Ovary (tissue), 9 donors: ENCODE data around the gene FBXO4. TPM values are rescaled to one million over a fixed set of nuclear protein-coding genes. Genes with fewer than 3 reads are reported as not detected.

Experiments used
- DNase-seq, 5 donors: peaks; one replicate each; pipeline ENCODE4 v3.0.0-alpha.2; 2019 to 2020
- H3K27ac ChIP-seq, 2 donors: fragments of 200-600 bp; one replicate each; pipeline versions ENCODE4 v1.5.1 to v1.8.0; 2019 to 2022
- H3K27me3 ChIP-seq: fragments of 200-600 bp; one replicate; pipeline ENCODE4 v1.8.0; 2022
- H3K36me3 ChIP-seq: fragments of 200-600 bp; sonication (generic); one replicate; pipeline ENCODE4 v1.5.1; 2019
- H3K4me1 ChIP-seq: one replicate; pipeline ENCODE4 v1.8.1; 2013; ENCODE audit warnings: mild to moderate bottlenecking, moderate library complexity; ENCODE audit not compliant: insufficient read depth
- H3K4me3 ChIP-seq: fragments of 200-600 bp; sonication (generic); one replicate; pipeline ENCODE4 v1.5.1; 2017
- H3K9me3 ChIP-seq, 2 donors: fragments of 200-600 bp in 1 of 2; sonication (generic) in 1 of 2; one replicate each; pipeline versions ENCODE4 v1.5.1 to v1.8.1; 2013 to 2019; ENCODE audit warnings: mild to moderate bottlenecking in 1 of 2, moderate library complexity in 1 of 2
- EP300 ChIP-seq: sonication (generic); formaldehyde crosslinking; IDR thresholded peaks from one replicate; pipeline ENCODE4 v1.6.1; 2017; ENCODE audit warnings: antibody characterized with exemption
- POLR2A ChIP-seq: fragments of 450-650 bp; IDR thresholded peaks from one replicate; pipeline ENCODE4 v1.6.1; 2017; ENCODE audit warnings: antibody characterized with exemption, mild to moderate bottlenecking, moderate library complexity
- whole genome bisulfite sequencing, 3 donors: extraction: QIAGEN DNeasy Blood & Tissue Kit in 1 of 3; methylation state at CpG; one replicate each; pipeline versions ENCODE4 v1.1.5 to v1.1.7; 2013 to 2017; 5-methylcytosine and 5-hydroxymethylcytosine counted together
- intact Hi-C, 4 donors: fragments of 100-400 bp; cut with DNase I; formaldehyde crosslinking; loops; one replicate each; pipeline versions ENCODE4 v1.11.0 to v1.15.1; 2022 to 2023
- polyA plus RNA-seq, 2 donors: library from polyadenylated mRNA; stranded (reverse); fragments of 200-250 nt in 1 of 2; fragments of 350-450 nt in 1 of 2; fragmentation: Illumina TruSeq in 1 of 2; extraction: RNeasy Lipid Tissue Mini Kit (QIAGEN cat#74804) in 1 of 2; gene quantifications; one replicate each; pipeline ENCODE4 v1.2.3, GENCODE V29; 2013 to 2014
- small RNA-seq: library from RNA; depleted of rRNA; stranded (forward); fragments of <200 nt; gene quantifications from one replicate; pipeline ENCODE3, GENCODE V24; 2016
- total RNA-seq, 7 donors: library from RNA; depleted of rRNA in 2 of 7; stranded (reverse); fragments of >200 nt in 2 of 7; fragmentation: NEBNext Ultra II Directional in 3 of 7; extraction: Animal tissue kit (Norgen Biotek cat#: 25700) in 3 of 7; gene quantifications; one replicate each; pipeline versions ENCODE4 v1.1.0 to v1.2.4, GENCODE V29; 2016 to 2023
- TF ChIP-seq, protein P1 (sequence below), 3 donors: fragments of 450-650 bp in 2 of 3; fragments of 200-600 bp in 1 of 3; IDR thresholded peaks; one replicate each; pipeline versions ENCODE4 v1.5.1 to v1.8.0; 2016 to 2022; ENCODE audit warnings: antibody characterized with exemption in 3 of 3, mild to moderate bottlenecking in 1 of 3
- donor health status: DM: no; HTN: no; CAD: no; lungs with moderate emphysema.
- donor health status: DM: no; HTN: no; CAD: no.
- donor health status: Bipolar disorder and iron deficiency.
- donor health status: DM: yes; HTN: yes; CAD: no.
- donor health status: DM: no; HTN: no; CAD: no.
- donor health status: DM: yes; HTN: yes; CAD: no.

FBXO4 gene
- total and polyA plus RNA-seq, 9 donors = 7.4 to 16.3 (median 8.7) TPM

DNA sequence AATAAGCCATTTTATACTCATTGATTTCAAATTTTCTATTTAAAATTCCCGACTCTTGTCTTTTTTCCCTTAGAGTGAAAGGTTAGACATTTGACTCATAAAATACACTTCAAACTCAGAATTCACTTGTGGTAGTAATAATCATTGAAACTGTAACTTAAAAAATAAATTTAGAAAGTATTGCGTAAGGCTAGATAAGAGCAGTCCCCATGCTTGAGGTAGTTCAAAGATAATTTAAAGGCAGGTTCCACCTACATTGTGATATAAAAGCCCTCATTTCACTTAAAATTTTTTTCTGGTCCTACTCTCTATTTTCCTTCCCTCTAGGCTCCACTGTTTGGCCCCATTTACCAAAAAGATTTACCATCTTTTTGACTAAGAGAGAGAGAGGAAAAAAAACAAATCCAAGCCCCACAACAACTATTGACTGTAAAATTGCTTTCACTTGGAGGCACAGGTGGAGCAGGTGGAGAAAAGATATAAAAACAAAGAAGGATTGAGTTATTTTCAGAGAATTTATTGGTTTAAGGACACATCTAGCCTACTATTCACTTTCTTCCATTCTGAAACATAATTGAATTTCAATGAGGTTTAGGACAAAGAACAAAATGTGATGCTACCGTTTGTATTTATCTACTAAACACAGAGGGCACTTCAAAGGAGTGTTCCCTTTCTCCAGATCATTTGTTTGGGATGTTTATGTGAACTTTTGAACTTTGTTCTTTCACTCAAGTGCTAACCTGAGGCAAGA lies 61.0 kb downstream of the FBXO4 start:
- TF ChIP-seq EP300 (no peak), POLR2A (no peak)
- TF ChIP-seq, protein P1, sequence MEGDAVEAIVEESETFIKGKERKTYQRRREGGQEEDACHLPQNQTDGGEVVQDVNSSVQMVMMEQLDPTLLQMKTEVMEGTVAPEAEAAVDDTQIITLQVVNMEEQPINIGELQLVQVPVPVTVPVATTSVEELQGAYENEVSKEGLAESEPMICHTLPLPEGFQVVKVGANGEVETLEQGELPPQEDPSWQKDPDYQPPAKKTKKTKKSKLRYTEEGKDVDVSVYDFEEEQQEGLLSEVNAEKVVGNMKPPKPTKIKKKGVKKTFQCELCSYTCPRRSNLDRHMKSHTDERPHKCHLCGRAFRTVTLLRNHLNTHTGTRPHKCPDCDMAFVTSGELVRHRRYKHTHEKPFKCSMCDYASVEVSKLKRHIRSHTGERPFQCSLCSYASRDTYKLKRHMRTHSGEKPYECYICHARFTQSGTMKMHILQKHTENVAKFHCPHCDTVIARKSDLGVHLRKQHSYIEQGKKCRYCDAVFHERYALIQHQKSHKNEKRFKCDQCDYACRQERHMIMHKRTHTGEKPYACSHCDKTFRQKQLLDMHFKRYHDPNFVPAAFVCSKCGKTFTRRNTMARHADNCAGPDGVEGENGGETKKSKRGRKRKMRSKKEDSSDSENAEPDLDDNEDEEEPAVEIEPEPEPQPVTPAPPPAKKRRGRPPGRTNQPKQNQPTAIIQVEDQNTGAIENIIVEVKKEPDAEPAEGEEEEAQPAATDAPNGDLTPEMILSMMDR (IDR thresholded peaks at IDR 0.05) = no peak
- H3K27ac ChIP-seq = no peak overlapping the region
- no peak overlapping the region for H3K4me3 ChIP-seq
- no peaks in the 10 kb centered on the region for H3K4me1 ChIP-seq
- 69 to 70% (median 70%) methylated on average over 3 of the region's 3 CpGs for WGBS, 3 donors
- DNase-seq = no peak
- H3K9me3 ChIP-seq = no peaks in the 10 kb centered on the region
- intact Hi-C loops = no loop called here
- H3K27me3 ChIP-seq = no peaks in the 10 kb centered on the region
- H3K36me3 ChIP-seq = no peaks in the 10 kb centered on the region

Small RNA genes lying within 50 kb of the gene (small RNA-seq; reads per million reads assigned to genes)
- not detected for gene RF00019

Other genes starting within 250 kb of the FBXO4 start
- gene OXCT1, start 54.9 kb upstream of the FBXO4 start, total RNA-seq = 10 to 100 TPM in 6 of 7 donors, 1 to 10 TPM in 1; 9.0 to 20.9 (median 15.4) TPM
- gene OXCT1, start 54.9 kb upstream of the FBXO4 start, polyA plus RNA-seq = 10 to 100 TPM; 15.0 to 29.8 TPM
- gene RIMOC1, start 20.9 kb upstream of the FBXO4 start, total RNA-seq = 10 to 100 TPM; 12.2 to 35.7 (median 25.9) TPM
- gene RIMOC1, start 20.9 kb upstream of the FBXO4 start, polyA plus RNA-seq = 10 to 100 TPM; 10.7 to 17.6 TPM